ENCODE measurements around the gene ZFHX3.

Gene ZFHX3

GRCh38 chr16:72934636-72935403, 113.1 kb downstream of the ZFHX3 start:
- DNase-seq (ENCODE audit: low read depth, low spot score): no peak

GRCh38 chr16:72932677-72933335, 115.1 kb downstream of the ZFHX3 start:
- DNase-seq (ENCODE audit: low read depth, low spot score): no peak

- DNase-seq (ENCODE audit: low read depth, low spot score): no peak
These were observed 115.9 kb downstream of the ZFHX3 start for GRCh38 chr16:72932050-72932449.

GRCh38 chr16:72930396-72930795, 117.5 kb downstream of the ZFHX3 start:
- no peak for DNase-seq (ENCODE audit: low read depth, low spot score)

GRCh38 chr16:72928090-72928981, 119.6 kb downstream of the ZFHX3 start:
- DNase-seq (ENCODE audit: low read depth, low spot score): no peak

GRCh38 chr16:72927199-72928089, 120.5 kb downstream of the ZFHX3 start:
- no peak for DNase-seq (ENCODE audit: low read depth, low spot score)

- no peak for DNase-seq (ENCODE audit: low read depth, low spot score)
These were observed 121.5 kb downstream of the ZFHX3 start for GRCh38 chr16:72926177-72927070.

- no peak for DNase-seq (ENCODE audit: low read depth, low spot score)
These were observed 122.3 kb downstream of the ZFHX3 start for GRCh38 chr16:72925631-72925979.

- DNase-seq (ENCODE audit: low read depth, low spot score): no peak
These were observed 122.8 kb downstream of the ZFHX3 start for GRCh38 chr16:72924927-72925630.

- DNase-seq (ENCODE audit: low read depth, low spot score): no peak
These were observed 123.4 kb downstream of the ZFHX3 start for GRCh38 chr16:72924537-72924926.

GRCh38 chr16:72923757-72924156, 124.2 kb downstream of the ZFHX3 start:
- no peak for DNase-seq (ENCODE audit: low read depth, low spot score)

- DNase-seq (ENCODE audit: low read depth, low spot score): no peak
These were observed 125.2 kb downstream of the ZFHX3 start for GRCh38 chr16:72922714-72923113.

- no peak for DNase-seq (ENCODE audit: low read depth, low spot score)
These were observed 126.3 kb downstream of the ZFHX3 start for GRCh38 chr16:72921620-72922019.

GRCh38 chr16:72921106-72921505, 126.8 kb downstream of the ZFHX3 start:
- DNase-seq (ENCODE audit: low read depth, low spot score): no peak

- DNase-seq (ENCODE audit: low read depth, low spot score): no peak
These were observed 130.9 kb downstream of the ZFHX3 start for GRCh38 chr16:72917051-72917450.

GRCh38 chr16:72915331-72915730, 132.6 kb downstream of the ZFHX3 start:
- no peak for DNase-seq (ENCODE audit: low read depth, low spot score)

- no peak for DNase-seq (ENCODE audit: low read depth, low spot score)
These were observed 134.4 kb downstream of the ZFHX3 start for GRCh38 chr16:72913551-72913950.

- DNase-seq (ENCODE audit: low read depth, low spot score): no peak
These were observed 136.0 kb downstream of the ZFHX3 start for GRCh38 chr16:72911971-72912370.

- DNase-seq (ENCODE audit: low read depth, low spot score): no peak
These were observed 137.1 kb downstream of the ZFHX3 start for GRCh38 chr16:72910875-72911274.

GRCh38 chr16:72910381-72910780, 137.5 kb downstream of the ZFHX3 start:
- no peak for DNase-seq (ENCODE audit: low read depth, low spot score)
